Kasumi-1 (cell line): ENCODE results near the gene GFPT2.

Source experiments
- DNase-seq, 2 experiments: peaks; one replicate each; lab custom pipeline; 2025; lab: John Stamatoyannopoulos, UW

Gene GFPT2

GRCh38 chr5:180353048-180353979 lies at the start of gene GFPT2:
GFPT2 (minus strand) TSS chr5:180353336; CDS start chr5:180353217, 119 bp downstream.
- DNase-seq = peak; percentile 17 to 25

GRCh38 chr5:180402716-180403115 lies 49.6 kb upstream of the GFPT2 start:
- no peak for DNase-seq

GRCh38 chr5:180401229-180401907 lies 48.2 kb upstream of the GFPT2 start:
- no peak for DNase-seq

GRCh38 chr5:180400416-180400815 lies 47.3 kb upstream of the GFPT2 start:
- DNase-seq = no peak

- DNase-seq = no peak
Observed at GRCh38 chr5:180399401-180400215, 46.5 kb upstream of the GFPT2 start.

GRCh38 chr5:180396926-180397325 lies 43.8 kb upstream of the GFPT2 start:
- no peak for DNase-seq

GRCh38 chr5:180395540-180396274 lies 42.6 kb upstream of the GFPT2 start:
- DNase-seq = no peak

- no peak for DNase-seq
Observed at GRCh38 chr5:180394031-180394636, 41.0 kb upstream of the GFPT2 start.

- DNase-seq = no peak
Observed at GRCh38 chr5:180391276-180391675, 38.1 kb upstream of the GFPT2 start.

GRCh38 chr5:180390441-180391190 lies 37.5 kb upstream of the GFPT2 start:
- DNase-seq = no peak

GRCh38 chr5:180389252-180390101 lies 36.3 kb upstream of the GFPT2 start:
- DNase-seq = no peak

- DNase-seq = no peak
Observed at GRCh38 chr5:180387798-180388197, 34.7 kb upstream of the GFPT2 start.

GRCh38 chr5:180382926-180383325 lies 29.8 kb upstream of the GFPT2 start:
- DNase-seq = no peak

- DNase-seq = no peak
Observed at GRCh38 chr5:180381851-180382480, 28.8 kb upstream of the GFPT2 start.

- DNase-seq = no peak
Observed at GRCh38 chr5:180381428-180381827, 28.3 kb upstream of the GFPT2 start.

GRCh38 chr5:180380856-180381255 lies 27.7 kb upstream of the GFPT2 start:
- DNase-seq = no peak

GRCh38 chr5:180380441-180380840 lies 27.3 kb upstream of the GFPT2 start:
- no peak for DNase-seq

- no peak for DNase-seq
Observed at GRCh38 chr5:180379355-180380070, 26.4 kb upstream of the GFPT2 start.
